CD4-positive, alpha-beta T cell treated with Interferon gamma for 1 hour (primary cell): Measurements from ENCODE around the gene ANKMY1.

Experiments
- DNase-seq: peaks from one replicate; pipeline ENCODE4 v3.0.0-alpha.2; 2020

Gene ANKMY1

DNA sequence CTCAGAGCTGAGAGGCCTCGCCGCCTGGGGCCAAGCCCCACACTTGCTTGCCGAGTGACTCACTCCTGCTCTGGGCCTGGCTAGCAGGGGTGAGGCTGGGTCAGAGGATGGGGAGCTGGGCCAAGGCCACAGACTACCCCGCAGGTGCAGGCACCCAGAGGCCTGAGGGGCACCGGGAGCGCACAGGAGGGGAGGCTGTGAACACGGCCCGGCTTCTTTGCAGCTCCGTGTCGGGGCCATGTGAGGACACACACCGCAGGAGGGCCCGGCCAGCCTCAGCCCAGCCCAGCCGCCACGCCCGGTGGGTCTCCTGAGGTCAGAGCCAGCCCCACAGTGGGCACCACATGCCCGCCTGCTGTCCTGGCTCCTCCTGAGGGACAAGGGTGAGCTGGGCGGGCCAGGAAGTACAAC is 113.9 kb downstream of the ANKMY1 start:
- DNase-seq, result no peak

DNA sequence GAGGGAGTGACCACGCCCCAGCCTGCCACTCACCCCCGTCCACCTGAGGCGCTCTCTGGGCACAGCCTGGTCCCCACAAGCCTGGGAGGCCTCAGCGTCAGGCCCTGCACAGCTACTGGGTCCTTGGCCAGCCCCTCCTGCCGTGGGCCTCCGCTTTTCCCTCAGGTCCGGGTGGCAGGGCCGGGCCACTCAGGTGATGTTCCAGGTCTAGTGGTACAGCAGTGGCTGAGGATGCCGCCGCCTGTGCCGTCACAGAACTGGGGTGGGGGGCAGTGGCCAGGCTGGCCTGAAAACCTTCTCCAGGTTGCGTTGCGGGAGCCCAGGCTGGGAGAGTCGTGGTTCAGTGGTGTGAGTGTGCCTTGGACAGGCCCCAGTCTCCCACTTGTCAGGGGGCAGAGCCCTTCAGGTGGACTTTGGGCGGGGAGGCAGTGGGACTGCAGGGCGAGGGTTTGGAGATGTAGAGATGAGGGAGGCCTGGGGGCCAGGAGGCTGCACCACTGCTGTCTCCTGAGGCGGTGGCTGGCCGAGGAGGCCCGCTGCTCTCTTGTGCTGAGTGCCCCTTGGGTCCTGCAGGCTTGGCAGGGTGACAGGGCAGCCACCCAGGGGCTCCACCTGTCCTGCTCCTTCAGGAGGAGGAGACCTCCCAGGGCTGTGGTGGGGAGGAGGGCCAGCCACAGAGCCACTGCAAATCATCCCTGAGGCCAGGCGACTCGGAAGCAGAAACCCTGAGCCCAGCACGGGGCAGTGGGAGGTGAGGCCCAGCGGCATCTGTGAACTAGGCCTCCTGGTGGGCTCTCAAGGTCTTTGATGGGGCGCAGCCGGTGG is 114.7 kb downstream of the ANKMY1 start:
- no peak for DNase-seq

DNA sequence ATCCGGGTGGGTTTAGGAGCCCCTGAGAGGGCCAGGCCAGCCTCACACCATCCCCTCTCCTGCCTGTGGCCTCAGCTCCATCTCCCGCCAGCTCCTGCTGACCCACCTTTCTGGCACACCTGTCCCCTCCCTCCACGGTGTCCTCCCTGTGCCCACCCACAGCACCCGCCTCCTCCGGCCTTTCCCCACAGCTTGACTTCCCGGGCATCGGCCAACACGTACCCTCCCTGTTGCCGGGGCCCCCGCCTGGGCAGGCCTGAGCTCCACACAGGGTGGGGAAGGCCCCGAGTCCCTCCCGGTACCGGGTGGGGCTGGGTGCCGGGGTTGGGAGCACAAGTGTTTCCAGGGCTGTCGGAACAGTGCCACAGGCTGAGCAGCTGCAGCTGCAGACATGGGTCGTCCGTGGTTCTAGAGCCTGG is 115.8 kb downstream of the ANKMY1 start:
- DNase-seq, result no peak

DNA sequence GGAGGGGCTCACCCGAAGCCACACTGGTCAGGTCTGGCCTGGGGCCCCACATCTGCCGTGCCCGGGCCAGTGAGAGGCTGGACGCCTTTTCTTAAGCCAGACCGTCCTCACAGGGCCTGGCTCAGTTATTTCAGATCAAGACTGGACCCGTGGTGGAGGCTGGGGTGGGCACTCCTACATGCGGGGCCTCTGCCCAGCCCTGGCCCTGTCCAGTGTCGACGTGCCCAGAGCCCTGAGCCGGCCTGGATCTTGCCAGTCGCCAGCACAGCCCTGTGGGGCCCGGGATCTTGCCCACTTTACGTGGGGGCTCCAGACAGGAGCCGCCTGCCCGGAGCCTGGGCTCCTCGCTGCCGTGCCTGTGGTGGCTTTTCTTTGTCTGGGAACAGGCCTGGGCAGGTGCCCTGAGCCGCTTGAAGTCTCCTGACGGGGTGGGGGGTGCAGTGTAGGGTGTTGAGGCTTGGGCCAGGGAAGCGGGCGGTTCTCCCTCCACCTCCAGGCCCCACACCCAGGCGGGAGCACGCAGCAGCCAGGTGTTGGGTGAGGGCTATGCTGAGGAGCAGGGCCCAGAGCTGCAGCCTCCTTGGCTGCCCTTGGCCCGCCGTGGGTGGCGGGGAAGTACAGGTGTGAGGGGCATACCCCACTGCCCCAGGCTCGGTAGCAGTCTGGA is 116.3 kb downstream of the ANKMY1 start:
- no peak for DNase-seq

DNA sequence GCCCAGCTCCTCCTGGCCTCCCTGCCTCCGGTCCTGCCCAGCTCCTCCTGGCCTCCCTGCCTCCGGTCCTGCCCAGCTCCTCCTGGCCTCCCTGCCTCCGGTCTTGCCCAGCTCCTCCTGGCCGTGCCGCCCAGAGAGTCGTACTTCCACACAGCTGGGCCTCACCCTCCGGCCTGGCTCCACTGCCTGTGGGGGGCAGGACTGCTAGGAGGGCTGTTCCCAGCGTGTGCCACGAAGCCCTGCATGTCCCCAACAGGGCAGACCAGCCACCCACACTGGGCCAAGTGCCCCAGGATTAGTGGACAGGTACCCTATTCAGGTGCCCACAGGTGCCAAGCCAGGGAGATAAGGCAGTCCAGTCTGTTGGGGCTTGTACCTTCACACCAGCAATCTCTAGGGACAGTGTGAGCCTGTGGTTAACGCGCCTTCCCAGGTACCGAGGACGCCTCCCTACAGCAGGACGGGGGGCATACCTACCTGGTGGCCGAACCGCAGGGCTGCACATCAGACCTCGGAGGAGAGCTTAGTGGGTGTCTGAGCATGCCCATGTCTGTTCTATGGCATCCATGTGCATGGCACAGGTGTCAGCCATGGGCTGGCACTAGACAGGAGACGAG is 117.0 kb downstream of the ANKMY1 start:
- DNase-seq, result no peak

DNA sequence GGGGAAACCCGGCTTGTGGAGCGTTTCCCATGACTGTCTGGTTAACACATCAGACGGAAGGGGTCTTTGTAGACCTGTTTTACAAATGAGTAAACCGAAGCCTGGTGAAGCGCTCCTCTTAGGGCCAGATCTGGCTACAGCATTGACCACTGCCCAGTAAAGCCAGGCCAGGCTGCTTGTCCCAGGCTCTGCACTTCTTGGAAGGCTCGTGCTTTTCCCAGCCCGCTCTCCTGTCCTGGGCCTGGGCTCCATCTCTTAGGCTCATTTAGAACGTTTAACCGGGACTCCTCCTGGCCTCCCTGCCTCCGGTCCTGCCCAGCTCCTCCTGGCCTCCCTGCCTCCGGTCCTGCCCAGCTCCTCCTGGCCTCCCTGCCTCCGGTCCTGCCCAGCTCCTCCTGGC is 117.5 kb downstream of the ANKMY1 start:
- DNase-seq, result no peak

DNA sequence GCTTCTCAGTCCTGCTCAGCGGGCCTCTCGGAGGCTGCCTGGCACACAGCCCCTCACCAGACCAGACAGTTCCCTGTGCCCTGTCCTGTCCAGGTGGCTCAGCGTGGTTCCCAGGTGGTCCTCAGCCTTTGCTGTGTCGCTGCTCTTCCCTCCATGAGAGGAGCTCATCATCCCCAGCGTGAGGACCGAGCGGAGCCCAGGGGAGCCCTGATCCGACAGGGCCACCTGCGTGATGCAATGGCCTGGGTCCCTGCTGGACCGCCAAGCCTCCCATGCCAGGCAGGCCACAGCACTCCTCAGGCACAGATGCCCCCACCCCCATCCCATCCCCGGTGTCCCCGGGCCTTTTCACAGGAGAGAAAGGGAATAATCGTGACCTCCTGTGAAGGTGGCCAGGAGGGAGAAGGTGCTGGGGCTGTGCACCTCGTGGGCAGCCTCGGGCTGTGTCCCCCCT is 118.1 kb downstream of the ANKMY1 start:
- no peak for DNase-seq

DNA sequence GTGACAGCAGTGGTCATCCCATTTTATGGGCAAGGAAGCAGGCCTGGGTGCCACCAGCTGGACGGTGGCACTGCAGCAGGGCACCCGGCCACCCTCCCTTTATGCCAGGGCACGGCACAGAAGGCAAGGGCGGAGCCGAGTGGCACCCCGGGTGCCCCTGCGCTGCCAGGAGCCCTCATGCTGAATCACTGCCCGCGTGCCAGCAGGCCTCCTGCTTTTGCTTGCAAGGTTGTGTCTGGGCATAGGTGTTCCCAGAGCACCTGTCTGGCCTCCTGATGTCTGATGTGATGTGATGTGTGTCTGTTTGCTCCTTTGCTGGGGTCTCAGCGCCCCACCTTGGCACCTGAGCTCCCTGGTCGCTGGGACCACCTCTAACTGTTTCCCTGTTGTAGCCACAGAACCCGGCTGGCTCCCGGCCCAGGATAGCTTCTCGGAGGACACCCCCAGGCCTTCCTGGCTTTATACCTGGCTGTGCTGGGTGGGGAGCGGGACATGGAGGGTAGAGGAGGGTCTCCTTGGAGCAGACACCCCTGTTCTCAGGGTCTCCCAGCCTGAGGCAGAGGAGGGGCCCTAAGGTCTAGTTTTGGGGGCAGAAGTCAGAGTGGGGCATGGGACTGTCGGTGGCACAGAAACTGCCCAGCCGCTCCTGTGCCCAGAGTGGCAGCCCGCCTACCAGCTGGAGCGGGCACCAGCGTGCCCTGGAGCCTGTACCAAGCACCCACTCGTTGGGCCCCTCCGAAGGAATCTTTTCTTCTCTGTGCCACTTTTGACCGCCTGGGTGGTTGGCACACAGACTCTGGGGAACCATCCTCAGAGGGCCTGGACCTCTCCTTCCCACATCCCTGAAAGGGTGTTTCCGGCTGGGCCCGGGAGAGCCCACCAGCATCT is 118.7 kb downstream of the ANKMY1 start:
- no peak for DNase-seq

DNA sequence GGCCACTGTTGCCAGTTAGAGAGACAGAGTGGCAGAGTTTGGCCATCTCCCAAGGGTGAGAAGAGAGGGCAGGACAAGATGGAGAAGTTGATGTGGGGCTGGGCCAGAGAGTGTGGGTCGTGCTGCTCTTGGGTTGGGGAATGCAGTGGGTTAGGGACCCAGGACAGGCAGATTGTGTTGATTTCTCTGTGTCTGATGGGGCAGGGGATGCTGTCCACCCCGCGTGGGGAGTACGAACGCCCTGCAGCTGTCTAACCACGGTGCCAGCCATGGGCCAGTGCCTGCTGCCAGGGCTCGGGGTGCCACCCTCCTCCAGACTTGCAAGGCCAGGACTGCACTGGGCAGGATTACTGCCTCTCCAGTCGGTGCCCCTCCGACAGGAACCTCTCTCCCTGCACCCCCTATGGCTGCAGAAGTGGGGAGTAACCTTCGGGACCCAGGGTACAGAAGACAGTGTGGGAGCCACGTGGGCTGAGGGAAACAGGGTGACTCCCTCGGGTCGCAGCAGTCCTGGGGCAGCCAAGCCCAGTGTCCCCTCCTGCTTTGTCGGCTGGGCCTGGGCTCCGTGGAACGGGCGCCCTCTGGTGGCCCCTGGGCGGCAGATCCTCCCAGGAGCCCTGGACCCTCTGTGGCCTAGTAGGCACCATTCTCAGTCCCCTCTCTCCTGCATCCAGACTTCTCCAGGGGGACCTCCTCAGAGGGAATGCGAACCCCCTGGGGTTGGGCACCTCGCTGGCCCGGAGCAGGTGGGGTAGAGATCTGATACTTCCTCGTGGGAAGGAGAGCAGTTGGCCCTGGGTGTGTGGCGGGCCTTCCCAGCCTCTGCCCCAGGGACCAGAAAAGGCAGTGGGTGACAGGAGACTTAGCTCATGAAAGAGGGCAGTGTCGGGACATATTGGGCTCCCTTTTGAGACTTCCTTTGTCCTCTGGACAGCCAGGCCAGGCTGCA is 119.7 kb downstream of the ANKMY1 start:
- DNase-seq, result peak; percentile 50

DNA sequence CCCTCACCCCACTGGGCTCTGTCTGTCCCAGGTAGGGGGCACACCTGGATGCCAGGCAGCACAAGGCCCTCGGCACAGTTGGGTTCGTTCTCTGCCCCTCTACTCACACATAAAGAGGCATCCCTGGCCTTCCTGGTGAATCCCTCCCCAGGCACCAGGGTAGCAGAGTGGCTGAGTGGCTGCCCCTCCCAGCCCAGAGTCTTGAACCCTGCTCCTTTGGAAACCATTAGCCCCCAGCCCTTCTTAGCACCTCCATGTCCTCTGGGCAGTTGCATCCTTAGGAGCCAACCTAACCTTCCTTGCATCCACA is 120.3 kb downstream of the ANKMY1 start:
- DNase-seq, result no peak

DNA sequence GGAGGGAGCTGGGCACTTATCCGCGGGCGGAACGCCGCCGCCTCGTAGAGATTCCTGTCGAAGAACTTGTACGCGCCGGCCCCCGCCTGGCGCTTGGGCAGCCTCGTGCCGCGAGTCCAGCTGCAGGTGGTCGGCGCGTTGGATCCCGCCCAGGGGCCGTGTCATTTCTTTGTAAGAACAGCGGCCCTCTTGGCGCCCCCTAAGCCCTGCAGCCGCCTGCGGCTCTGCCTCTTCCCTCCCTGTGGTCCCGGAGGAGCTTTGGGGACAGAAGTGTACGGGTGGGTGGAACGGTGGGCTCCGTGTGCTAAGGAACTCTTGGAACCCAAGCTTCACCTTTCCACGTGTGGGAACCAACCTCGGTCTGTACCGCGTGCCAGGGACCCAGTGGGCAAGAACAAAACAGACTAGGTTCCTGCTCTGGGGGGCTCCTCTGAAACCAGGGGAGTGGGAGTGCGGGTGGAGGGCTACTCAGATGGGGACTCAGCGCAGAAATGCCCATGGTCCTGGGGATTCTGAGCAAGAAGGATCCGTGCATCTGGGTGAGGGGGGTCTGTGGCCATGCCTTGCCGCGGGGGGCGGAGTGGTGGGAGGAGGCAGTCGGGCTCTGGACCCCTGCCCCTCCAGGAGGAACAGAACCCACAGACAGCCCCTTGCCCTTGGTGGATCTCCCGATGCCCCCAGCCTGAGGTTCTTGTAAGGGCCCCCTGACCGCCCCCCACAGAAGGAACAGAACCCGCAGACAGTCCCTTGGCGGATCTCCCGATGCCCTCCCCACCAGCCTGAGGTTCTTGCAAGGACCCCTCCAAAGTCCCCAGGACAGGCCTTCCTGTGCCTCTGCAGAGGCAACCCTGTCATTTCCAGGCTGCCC is 120.9 kb downstream of the ANKMY1 start:
- DNase-seq, result no peak

DNA sequence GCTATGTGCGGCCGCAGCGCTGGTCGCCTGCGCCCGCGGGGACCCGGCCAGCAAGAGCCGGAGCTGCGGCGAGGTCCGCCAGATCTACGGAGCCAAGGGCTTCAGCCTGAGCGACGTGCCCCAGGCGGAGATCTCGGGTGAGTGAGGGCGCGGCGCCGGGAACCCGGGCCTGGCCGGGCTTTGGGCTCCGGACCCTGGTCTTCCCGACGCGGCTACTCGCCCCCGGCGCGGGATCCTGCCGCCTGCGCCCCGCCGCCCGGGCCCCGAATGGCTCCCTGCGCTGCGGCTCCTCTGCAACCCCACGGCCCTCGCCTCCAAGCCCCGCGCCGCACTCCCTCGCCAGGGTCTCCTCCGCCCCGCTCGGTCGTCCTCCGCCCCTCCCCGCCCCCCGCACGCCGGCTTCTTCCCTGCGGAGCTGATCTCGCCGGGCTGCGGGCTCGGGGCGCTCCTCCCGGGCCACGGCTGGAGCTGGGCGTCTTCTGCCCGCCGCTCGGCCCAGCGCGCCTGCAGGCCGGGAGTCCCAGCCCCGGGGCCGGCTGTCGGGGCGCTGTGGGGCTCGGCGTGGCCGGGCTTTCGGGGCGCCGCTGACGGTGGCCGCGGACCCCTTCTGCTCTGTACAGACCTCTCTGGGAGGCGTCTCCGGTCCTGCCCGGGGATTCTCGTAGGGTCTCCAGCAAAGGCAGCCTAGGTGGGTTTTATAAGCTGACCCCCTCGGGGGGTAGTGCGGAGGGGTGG is 121.7 kb downstream of the ANKMY1 start:
- no peak for DNase-seq

DNA sequence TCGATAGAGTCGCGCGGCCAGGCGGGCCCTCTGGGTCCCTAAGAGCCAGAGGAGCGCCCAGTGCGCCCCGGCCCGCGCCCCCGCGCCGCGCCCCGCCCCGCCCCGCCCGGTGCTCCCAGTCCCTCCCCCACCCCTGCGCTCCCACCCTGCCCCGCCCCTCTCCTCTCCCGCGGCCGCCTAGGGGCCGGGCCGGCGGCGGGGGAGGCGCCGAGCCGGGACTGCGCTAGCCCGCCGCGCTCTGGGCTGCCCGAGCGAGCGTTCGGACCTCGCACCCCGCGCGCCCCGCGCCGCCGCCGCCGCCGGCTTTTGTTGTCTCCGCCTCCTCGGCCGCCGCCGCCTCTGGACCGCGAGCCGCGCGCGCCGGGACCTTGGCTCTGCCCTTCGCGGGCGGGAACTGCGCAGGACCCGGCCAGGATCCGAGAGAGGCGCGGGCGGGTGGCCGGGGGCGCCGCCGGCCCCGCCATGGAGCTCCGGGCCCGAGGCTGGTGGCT is 122.3 kb downstream of the ANKMY1 start, which contains the start of gene GPC1:
Gene GPC1 (plus strand): TSS at position 207 of the 491 bp plus-strand sequence. CDS start 256 bp downstream, at position 463.
- DNase-seq, result peak; percentile 58

DNA sequence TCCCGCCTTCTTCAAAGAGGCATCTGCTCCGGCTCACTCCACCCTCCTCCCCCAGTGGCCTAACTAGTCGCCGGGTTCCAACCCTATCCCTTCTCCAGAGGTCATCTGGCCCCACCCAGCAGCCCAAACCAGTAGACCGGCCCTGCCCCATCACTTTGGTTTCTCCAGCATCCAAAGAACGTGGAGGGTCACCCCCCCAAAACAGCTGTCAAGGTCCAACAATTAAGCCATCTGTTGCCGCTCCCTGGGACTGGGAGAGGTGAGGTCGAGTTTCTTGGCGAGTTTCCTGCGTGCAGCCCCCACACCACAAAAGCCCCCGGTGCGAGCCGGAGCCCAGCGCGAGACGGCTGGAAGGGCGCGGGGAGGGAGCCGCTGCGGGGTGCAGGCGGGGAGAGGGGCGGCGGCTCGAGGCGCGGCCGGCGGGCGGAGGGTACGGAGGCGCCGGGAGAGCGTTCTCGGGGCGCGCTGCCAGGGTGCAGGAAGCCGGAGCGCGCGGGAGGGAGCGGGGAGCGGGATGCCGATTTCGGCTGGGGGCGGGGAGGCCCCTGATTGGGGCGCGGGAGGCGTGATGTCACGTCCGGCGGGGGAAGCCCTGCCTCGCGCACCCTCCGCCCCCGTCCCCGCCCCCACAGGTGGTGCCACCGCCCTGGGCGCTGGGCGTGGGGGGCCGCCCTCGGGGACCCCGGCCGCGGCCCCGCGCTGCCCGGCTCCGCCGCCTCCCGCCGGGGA is 122.9 kb downstream of the ANKMY1 start:
- DNase-seq, result peak; percentile 86

DNA sequence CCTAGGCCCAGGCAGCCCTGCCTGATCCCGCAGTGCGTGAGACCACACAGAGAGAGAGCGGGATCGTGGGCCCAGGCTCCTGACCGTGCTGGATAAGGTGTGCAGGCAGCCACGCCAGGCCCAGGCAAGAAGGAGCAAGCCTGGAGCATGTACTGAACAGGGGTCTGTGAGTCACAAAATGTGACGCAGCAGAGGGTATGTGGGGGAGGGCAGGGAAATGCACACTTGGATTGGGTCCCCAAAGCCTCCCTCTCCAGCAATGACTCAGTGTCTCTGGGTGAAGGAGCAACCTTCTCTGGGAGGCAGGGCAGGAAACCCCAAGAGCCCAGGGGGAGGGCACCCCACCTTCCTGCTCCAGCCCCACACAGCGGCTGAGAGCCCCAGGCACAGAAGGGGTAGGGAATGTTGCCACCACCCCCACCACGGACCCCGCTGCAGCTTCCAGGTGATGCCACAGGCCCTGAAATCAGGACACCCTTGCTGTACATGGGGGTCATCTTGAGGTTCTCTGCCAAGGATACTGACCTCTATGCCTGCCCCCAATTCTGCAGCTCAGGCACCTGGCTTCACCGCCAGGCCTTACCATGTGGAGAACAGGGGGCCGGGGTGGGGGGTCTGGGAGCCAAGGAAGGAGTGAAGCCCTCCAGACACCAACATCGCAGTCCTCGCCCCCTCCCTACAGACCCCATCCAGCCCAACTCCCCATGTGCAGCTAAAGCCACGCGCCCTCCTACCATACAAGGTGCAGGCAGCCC is 123.6 kb downstream of the ANKMY1 start:
- DNase-seq, result no peak

DNA sequence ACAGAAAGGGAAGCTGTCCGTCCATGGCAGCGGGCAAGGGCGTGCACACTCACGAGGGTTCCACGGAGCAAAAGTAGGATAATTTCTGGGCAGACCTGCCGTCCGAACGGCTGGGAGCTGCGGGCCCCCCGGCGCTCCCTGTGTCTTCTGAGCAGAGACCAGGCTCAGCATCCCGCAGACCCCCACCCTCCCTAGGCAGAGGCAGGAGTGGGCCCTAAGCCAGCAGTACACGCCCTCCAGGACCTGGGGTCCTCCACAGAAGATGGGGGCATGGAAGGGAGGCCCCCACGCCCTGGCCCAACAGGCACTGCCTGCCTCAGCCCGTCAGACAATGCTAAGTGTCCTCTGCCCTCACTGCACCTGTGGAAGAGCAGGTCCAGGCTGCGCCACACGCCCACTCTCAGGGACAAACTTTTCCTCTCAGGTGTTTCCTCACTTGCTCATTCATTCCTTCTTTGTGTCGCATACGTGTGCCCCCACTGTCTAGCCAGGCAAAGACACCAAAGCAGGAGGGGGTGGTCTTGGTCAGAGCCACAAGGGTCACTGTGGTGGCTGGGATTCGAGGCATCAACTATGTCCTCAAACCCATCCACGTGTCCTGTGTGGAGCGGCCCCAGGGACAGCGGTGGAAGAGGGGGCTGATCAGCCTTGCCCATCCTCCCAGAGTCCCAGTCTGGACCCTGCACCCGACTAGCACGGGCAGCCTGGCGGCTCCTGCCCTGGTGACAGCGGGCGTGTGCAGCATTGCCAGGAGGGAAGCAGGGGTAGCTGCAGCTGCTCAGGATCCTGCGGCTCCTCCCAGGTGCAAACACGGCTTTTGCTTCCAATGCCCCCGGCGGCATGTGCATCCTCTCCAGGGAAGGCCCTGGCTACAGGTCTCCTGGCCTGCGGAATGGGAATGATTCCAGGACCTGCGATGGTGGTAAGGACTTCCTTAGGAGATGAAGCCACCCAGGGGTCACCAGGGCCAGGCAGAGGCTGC is 124.7 kb downstream of the ANKMY1 start:
- no peak for DNase-seq

DNA sequence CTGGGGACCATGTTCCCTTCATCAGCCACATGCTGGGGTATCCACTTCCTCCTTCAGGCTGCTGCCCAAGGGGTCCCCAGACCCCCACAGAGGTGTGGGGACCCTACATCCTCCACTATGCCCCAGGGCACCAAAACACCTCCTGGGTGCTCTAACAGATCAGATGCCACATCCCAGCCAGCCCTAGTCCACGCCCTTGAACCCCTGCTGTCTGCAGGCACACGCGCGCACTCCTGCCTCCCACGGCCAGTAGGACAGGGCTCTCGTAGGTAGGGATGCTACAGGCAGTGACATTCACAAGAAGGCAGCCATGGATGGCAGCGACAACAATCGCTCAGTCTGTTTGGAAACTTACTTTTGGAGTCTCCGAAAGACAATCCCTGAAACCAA is 125.4 kb downstream of the ANKMY1 start:
- no peak for DNase-seq
